H1 (cell line): Measurements from ENCODE around the gene AP3D1. TPM values are rescaled to one million over a fixed set of nuclear protein-coding genes. Genes with fewer than 3 reads are reported as not detected.

Source experiments
- CBX8 ChIP-seq: fragments of 300-800, 300-1000 bp; sonication (generic); IDR thresholded peaks from 2 replicates; pipeline ENCODE4 v1.7.1; 2016; ENCODE audit warnings: low read depth, low read length, borderline replicate concordance
- HDAC6 ChIP-seq: IDR thresholded peaks from one replicate; pipeline ENCODE4 v1.7.1; 2012; ENCODE audit warnings: low read depth, mild to moderate bottlenecking, inconsistent platforms, low read length, moderate library complexity
- RAD21 ChIP-seq, 2 experiments: IDR thresholded peaks in 1 of 2; conservative IDR thresholded peaks in 1 of 2; 2 replicates each; pipeline ENCODE4 v1.6.1; 2011; ENCODE audit warnings: low read depth in 2 of 2, low read length in 2 of 2, improper control_type of control experiment in 1 of 2, inconsistent platforms in 1 of 2, mild to moderate bottlenecking in 1 of 2, moderate library complexity in 1 of 2
- TEAD4 ChIP-seq: IDR thresholded peaks from 2 replicates; pipeline ENCODE4 v1.6.1; 2012; ENCODE audit warnings: low read depth, low read length, inconsistent platforms, mixed read lengths
- polyA plus RNA-seq, 7 experiments: library from polyadenylated mRNA; depleted of rRNA in 3 of 7; stranded (reverse) in 5 of 7; unstranded in 2 of 7; fragments of >200 nt in 5 of 7; fragments of 200-250 nt in 2 of 7; gene quantifications; 1 replicate in 5 of 7; 2 replicates in 1 of 7; 4 replicates in 1 of 7; pipeline versions ENCODE4 v1.2.1 to v1.2.3, GENCODE V29; 2011 to 2013; ENCODE audit warnings: missing spikeins in 2 of 7, mixed read lengths in 2 of 7
- total RNA-seq: library from RNA; stranded (reverse); fragmentation: NEBNext Ultra II Directional; extraction: Animal tissue kit (Norgen Biotek cat#: 25700); gene quantifications from 2 replicates; pipeline ENCODE4 v1.2.1, GENCODE V29; 2021

The AP3D1 gene
- total and polyA plus RNA-seq, 2 of the 8 experiments (the other 6 are each of a cell fraction or from before 2014, with no cell fraction given), result 161 to 174 TPM

DNA sequence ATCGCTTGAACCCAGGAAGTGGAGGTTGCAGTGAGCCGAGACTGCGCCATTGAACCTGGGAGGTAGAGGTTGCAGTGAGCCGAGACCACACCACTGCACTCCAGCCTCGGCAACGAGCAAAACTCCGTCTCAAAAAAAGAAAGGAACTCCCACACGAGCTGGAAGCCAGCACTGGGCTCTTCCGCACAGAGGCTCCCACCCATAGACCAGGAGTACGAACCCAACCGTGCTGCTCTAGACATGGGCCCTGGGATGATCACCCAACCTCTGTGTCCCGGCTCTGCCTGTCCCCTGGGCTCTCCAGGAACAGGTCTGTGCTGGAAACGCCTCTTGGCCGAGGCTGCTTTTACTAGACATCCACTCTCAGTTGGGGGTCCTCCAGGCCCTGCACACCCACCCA lies 24.4 kb upstream of the AP3D1 start (continued):
- no peak for TF ChIP-seq RAD21 (IDR thresholded peaks at IDR 0.05 in 1 of 2, conservative IDR thresholded peaks at IDR 0.05 in 1 of 2; ENCODE audit: low read depth in 2 of 2, low read length in 2 of 2)
- TF ChIP-seq HDAC6, result no peak
- no peak for TF ChIP-seq CBX8
- TF ChIP-seq TEAD4, result no peak
